ENCODE results near the gene HYDIN. TPM values are rescaled to one million over a fixed set of nuclear protein-coding genes. Genes with fewer than 3 reads are reported as not detected.

The HYDIN gene
- total and polyA plus RNA-seq, 4 donors: 0.14 to 3.0 (median 0.60) TPM

DNA sequence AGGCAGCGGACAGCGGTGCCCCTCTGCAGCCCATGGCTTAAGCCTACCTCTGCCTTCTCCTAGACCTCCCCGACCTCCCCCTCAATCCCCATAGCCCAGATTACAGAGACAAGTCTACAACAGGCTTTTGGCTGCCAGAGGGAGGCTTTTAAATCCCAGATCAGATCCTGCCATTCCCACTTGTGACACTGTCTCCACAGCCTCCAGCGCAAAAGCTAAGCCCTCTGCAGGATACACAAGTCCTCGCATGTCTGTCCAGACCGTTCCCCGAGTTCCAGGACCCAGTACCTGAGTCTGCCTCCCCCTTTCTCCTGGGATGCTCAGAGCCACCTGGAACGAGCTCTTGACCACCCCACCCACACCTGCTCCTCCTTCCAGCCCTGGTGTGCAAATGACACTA, 460.8 kb downstream of the HYDIN start:
- no peak for DNase-seq (ENCODE audit: low spot score)
- WGBS: 96% methylated on average over 8 of the region's 8 CpGs
- Histone ChIP-seq H3K4me1 (ENCODE audit: control insufficient read depth in 4 of 4, insufficient read depth in 4 of 4, low read length in 3 of 4) (peaks cover 0 to 9% (median 5%) of the 10 kb centered on the region in 4 donors), H3K4me3 (ENCODE audit: low read depth in 1 of 3, low read length in 3 of 3) (no peak overlapping the region), H3K36me3 (ENCODE audit: control insufficient read depth in 4 of 4, insufficient read depth in 3 of 4, low read depth in 1 of 4, low read length in 3 of 4) (peaks cover 0 to 14% (median 4%) of the 10 kb centered on the region in 4 donors), H3K27me3 (ENCODE audit: control insufficient read depth in 4 of 4, insufficient read depth in 4 of 4, low read length in 3 of 4) (no peaks in the 10 kb centered on the region), H3K9me3 (ENCODE audit: control insufficient read depth in 4 of 4, low read length in 3 of 4) (no peaks in the 10 kb centered on the region), H3K27ac (ENCODE audit: low read depth in 1 of 2, low read length in 2 of 2) (no peak overlapping the region), H3K9ac (ENCODE audit: low read depth in 1 of 2, low read length in 2 of 2) (no peak overlapping the region)
- TF ChIP-seq YY1 (IDR thresholded peaks at IDR 0.05) (no peak), JUND (IDR thresholded peaks at IDR 0.05) (no peak), ATF3 (IDR thresholded peaks at IDR 0.05) (no peak), GABPA (IDR thresholded peaks at IDR 0.05 in 1 of 2, conservative IDR thresholded peaks at IDR 0.05 in 1 of 2) (no peak), NR2F2 (IDR thresholded peaks at IDR 0.05) (no peak), CTCF (IDR thresholded peaks at IDR 0.05; ENCODE audit: low read depth, low read length, missing input control) (no peak), RXRA (IDR thresholded peaks at IDR 0.05) (no peak)

DNA sequence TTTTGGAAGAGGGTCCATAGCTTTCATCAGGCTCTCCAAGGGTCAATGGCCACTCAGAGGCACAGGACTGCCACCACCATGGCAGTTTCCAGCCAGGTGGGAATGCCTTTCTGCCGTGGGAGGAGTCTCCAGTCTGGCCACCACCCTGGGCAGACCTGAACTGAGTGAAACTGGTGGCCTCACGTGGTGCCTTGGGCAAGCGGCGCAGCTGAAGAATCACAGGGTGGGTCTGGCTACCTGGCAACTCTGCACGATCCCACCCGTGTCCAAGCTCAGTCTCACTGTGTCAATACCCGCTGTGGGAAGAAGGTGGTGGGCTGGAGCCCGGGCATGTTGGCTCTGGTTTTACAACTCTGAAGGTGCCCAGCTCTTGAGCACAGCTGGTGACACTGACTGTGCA, 461.4 kb downstream of the HYDIN start:
- H3K27me3 ChIP-seq (ENCODE audit: control insufficient read depth in 4 of 4, insufficient read depth in 4 of 4, low read length in 3 of 4): no peaks in the 10 kb centered on the region
- TF ChIP-seq FOXA1 (IDR thresholded peaks at IDR 0.05): no peak
- TF ChIP-seq ATF3 (IDR thresholded peaks at IDR 0.05): no peak
- no peak for TF ChIP-seq HNF4G (IDR thresholded peaks at IDR 0.05)
- TF ChIP-seq YY1 (IDR thresholded peaks at IDR 0.05): no peak
- no peak for TF ChIP-seq FOXA2 (IDR thresholded peaks at IDR 0.05)
- TF ChIP-seq RXRA (IDR thresholded peaks at IDR 0.05): no peak
- TF ChIP-seq, protein P1, sequence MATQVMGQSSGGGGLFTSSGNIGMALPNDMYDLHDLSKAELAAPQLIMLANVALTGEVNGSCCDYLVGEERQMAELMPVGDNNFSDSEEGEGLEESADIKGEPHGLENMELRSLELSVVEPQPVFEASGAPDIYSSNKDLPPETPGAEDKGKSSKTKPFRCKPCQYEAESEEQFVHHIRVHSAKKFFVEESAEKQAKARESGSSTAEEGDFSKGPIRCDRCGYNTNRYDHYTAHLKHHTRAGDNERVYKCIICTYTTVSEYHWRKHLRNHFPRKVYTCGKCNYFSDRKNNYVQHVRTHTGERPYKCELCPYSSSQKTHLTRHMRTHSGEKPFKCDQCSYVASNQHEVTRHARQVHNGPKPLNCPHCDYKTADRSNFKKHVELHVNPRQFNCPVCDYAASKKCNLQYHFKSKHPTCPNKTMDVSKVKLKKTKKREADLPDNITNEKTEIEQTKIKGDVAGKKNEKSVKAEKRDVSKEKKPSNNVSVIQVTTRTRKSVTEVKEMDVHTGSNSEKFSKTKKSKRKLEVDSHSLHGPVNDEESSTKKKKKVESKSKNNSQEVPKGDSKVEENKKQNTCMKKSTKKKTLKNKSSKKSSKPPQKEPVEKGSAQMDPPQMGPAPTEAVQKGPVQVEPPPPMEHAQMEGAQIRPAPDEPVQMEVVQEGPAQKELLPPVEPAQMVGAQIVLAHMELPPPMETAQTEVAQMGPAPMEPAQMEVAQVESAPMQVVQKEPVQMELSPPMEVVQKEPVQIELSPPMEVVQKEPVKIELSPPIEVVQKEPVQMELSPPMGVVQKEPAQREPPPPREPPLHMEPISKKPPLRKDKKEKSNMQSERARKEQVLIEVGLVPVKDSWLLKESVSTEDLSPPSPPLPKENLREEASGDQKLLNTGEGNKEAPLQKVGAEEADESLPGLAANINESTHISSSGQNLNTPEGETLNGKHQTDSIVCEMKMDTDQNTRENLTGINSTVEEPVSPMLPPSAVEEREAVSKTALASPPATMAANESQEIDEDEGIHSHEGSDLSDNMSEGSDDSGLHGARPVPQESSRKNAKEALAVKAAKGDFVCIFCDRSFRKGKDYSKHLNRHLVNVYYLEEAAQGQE (IDR thresholded peaks at IDR 0.05): no peak
- TF ChIP-seq JUND (IDR thresholded peaks at IDR 0.05): no peak
- no peak for TF ChIP-seq CTCF (IDR thresholded peaks at IDR 0.05; ENCODE audit: low read depth, low read length, missing input control)
- no peak for TF ChIP-seq GABPA (IDR thresholded peaks at IDR 0.05 in 1 of 2, conservative IDR thresholded peaks at IDR 0.05 in 1 of 2)
- TF ChIP-seq SP1 (IDR thresholded peaks at IDR 0.05): no peak
- H3K36me3 ChIP-seq (ENCODE audit: control insufficient read depth in 4 of 4, insufficient read depth in 3 of 4, low read depth in 1 of 4, low read length in 3 of 4): peaks cover 0 to 13% (median 4%) of the 10 kb centered on the region in 4 donors
- H3K4me1 ChIP-seq (ENCODE audit: control insufficient read depth in 4 of 4, insufficient read depth in 4 of 4, low read length in 3 of 4): peaks cover 0 to 9% (median 5%) of the 10 kb centered on the region in 4 donors
- no peak overlapping the region for H3K4me3 ChIP-seq (ENCODE audit: low read depth in 1 of 3, low read length in 3 of 3)
- no peak for DNase-seq (ENCODE audit: low spot score)
- H3K27ac ChIP-seq (ENCODE audit: low read depth in 1 of 2, low read length in 2 of 2): no peak overlapping the region
- no peaks in the 10 kb centered on the region for H3K9me3 ChIP-seq (ENCODE audit: control insufficient read depth in 4 of 4, low read length in 3 of 4)
- no peak overlapping the region for H3K9ac ChIP-seq (ENCODE audit: low read depth in 1 of 2, low read length in 2 of 2)
- WGBS: 93% methylated on average over 8 of the region's 8 CpGs

Data from liver (tissue), 9 donors.